GM12873 (cell line): ENCODE measurements around the gene LYRM4.

ENCODE experiments used
- CTCF ChIP-seq: IDR thresholded peaks from 2 replicates; pipeline ENCODE4 v1.5.1; 2012; ENCODE audit warnings: low read depth, mild to moderate bottlenecking, moderate library complexity, low read length, control low read depth; ENCODE audit not compliant: insufficient read depth; ENCODE audit errors: missing control alignments

The LYRM4 gene

GRCh38 chr6:5257400-5257799 lies 3.4 kb downstream of the LYRM4 start:
- no peak for TF ChIP-seq CTCF

GRCh38 chr6:5256952-5257351 lies 3.8 kb downstream of the LYRM4 start:
- TF ChIP-seq CTCF: no peak

GRCh38 chr6:5250911-5251310 lies 9.8 kb downstream of the LYRM4 start:
- no peak for TF ChIP-seq CTCF

GRCh38 chr6:5250451-5250850 lies 10.3 kb downstream of the LYRM4 start:
- TF ChIP-seq CTCF: no peak

- no peak for TF ChIP-seq CTCF
Observed at GRCh38 chr6:5249451-5250122, 11.2 kb downstream of the LYRM4 start.

- no peak for TF ChIP-seq CTCF
Observed at GRCh38 chr6:5248302-5249098, 12.2 kb downstream of the LYRM4 start.

- TF ChIP-seq CTCF: no peak
Observed at GRCh38 chr6:5247201-5247600, 13.5 kb downstream of the LYRM4 start.
